Stimulated activated CD8-positive, alpha-beta memory T cell treated with anti-CD3 and anti-CD28 coated beads, Interleukin-4, amount 100 ng/mL, for 48 hours (primary cell): ENCODE measurements around the gene PGS1.

Experiments
- DNase-seq: peaks from one replicate; pipeline ENCODE4 v3.0.0-alpha.2; 2020

PGS1 gene

DNA sequence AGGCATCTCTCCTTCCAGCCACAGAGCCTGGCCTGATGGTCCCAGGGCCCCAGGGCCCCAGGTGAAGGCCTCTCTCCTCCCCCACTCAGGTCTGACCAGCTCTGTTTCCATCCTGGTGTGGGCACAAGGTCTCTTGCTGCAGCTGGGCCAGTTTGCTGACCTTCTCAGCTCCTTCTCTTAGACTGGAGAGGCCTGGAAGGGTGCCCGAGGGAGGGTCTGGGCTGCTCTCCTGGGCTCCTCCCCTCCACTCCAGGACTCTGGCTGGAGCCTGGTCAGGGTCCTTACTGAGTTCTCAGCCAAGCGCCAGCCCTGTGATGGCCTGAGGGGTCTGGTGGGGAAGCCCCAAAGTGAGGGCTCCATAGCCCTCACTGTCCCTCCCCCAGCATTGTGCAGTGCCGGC, 31.0 kb upstream of the PGS1 start:
- no peak for DNase-seq

GRCh38 chr17:78348055-78348770, 30.2 kb upstream of the PGS1 start:
- DNase-seq: no peak

- no peak for DNase-seq
Observed at GRCh38 chr17:78349891-78350642, 28.4 kb upstream of the PGS1 start.

GRCh38 chr17:78351449-78352006, 26.9 kb upstream of the PGS1 start:
- DNase-seq: no peak

- no peak for DNase-seq
Observed at GRCh38 chr17:78353834-78354233, 24.6 kb upstream of the PGS1 start.

GRCh38 chr17:78355045-78355641, 23.3 kb upstream of the PGS1 start:
- peak; percentile 50 for DNase-seq

DNA sequence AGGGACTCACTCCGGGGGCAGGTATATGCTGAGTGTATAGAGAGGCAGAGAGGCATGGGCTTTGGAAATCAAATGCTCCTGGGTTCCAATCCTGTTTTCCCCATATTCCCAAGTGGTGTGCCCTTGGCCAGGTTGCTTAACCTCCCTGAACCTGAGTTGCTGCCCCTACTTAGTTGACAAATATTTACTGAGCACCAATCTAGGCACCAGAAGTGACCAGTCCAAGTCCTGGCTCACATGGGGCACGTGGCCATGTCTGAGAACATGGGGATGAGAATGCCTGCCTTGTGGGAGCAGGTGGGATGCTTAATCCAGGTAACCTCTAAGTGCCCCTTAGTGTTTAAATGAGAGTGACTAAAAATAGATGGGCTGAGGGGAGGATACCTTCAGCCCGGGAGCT, 22.7 kb upstream of the PGS1 start:
- no peak for DNase-seq

DNA sequence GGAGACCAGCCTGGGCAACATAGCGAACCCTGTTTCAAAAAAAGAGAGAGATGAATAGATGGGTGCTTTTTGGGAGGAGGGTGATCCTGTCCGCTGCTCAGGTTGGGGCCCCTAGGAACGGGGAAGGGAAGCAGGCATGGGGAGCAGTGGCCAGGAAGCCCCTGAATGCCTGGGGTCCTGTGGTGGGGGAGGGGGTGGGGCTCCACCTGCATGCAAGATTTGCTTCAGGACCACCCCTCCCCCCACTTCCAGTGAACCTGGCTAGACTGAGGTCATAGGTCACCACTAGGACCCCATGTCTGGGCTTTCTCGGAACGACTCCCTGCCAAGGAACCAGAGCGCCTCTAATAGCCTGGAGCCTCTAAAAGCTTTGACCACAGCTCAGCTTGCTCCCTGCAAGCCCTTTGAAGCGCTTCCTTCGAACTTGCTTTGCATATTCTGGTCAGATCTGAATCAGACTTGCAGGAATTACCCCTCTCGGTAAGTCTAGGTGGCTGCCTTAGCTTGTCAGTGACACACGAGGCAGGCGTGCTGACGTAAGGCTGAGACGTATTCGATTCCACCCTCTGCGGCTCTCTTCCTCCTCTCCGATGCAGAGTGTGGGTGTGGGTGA, 22.2 kb upstream of the PGS1 start:
- DNase-seq: peak; percentile 91

DNA sequence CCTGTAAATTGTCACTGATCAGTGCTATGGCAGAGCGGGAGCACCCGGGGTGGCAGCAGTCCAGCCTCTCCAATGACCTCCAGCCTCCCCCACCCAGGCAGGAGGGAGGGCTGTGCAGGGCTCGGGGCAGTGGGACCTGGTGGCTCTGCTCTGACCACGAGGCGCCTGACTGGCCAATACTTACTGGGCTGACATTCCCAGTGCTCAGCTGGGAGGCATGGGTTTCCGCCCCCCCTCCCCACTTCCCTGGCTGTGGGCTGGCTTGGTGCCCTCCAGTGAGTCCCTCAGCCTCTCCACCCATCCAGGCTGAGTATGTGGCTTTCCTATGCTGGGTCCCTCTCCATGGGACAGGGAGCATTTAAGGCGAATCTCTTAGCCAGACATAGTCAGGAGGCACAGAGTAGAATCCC, 21.3 kb upstream of the PGS1 start:
- DNase-seq: peak; percentile 50

DNA sequence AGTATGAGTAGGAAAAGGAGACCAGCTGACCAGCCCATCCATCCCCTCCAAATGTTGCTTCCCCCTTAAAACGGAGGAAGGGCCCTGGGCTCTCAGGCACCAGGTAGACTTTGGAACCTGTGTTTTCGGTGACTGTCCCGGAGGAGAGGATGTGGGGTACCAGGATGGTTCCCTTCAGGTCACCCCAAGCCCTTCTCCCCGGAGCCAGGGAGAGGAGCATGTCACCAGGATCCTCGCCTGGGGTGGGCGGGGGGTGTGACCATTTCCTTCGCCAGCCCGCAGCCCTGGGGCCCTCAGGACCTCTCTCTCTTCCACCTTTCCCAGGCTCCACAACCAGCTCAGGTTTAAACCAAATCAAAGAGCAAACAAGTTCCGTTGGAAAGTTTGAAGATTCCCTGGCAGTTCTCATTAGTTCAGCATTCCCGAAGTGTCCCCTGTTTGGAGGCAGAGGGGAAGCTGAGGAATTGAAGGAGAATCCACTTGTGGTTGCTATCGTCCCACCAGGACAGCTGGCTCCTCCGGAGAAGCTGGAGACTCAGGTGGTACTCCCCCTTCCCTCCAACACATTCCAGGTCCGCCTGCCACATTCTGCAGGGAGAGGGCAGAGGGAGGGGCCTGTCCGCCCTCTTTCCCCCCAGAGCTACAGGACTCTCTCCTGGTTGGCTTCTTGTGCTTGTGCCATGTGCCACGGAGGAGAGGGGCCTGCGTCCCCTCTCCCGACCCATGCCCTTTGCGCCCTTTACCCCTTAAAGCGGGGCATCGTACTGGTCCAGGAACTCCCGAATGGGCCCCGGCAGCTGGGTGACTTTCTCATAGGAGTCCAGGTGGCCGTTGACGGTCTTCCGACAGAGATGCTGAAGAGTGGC, 20.5 kb upstream of the PGS1 start:
- no peak for DNase-seq

GRCh38 chr17:78358538-78359320, 19.7 kb upstream of the PGS1 start:
- peak; percentile 48 for DNase-seq

- no peak for DNase-seq
Observed at GRCh38 chr17:78359321-78359996, 19.0 kb upstream of the PGS1 start.

DNA sequence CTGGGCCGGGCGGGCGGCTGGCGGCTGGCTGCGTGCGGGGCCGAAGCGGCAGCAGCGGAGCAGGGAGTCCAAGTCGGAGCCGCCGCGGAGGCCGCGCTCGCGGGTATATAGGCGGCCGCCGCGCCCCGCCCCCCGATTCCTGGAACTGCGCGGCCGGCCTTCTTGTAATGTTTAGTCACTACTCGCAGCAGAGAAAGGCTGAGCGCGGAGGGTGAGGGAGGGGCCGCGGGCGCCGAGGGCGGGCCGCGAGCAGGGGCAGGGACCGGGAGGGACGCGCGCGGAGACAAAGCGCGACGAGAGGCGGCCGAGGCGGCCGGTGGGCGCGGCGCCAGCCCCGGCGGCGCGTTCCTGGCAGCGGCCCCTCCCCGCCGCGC, 18.5 kb upstream of the PGS1 start, which contains the start of gene SOCS3:
Gene SOCS3 (minus strand): TSS at position 81 of the 374 bp plus-strand sequence. CDS start 982 bp downstream, outside the sequence.
- peak; percentile 96 for DNase-seq

GRCh38 chr17:78360371-78361224, 17.9 kb upstream of the PGS1 start:
- DNase-seq: peak; percentile 100

GRCh38 chr17:78361225-78361701, 17.2 kb upstream of the PGS1 start:
- peak; percentile 44 for DNase-seq

DNA sequence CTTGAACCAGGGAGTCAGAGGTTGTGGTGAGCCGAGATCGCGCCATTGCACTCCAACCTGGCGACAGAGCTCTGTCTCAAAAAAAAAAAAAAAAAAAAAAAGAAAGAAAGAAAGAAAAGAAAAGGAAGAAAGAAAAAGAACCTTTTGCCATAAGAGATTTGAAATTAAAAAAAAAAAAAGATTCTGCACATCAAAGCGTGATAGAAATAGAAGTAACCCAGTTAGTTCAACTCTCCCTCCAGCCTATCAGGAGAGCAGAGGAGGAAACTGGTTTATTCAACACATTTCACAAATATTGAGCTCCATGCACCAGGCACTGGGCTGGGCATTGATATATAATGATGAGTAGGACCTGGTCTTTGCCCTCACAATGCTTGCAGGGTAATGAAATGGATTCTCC, 16.2 kb upstream of the PGS1 start:
- no peak for DNase-seq

DNA sequence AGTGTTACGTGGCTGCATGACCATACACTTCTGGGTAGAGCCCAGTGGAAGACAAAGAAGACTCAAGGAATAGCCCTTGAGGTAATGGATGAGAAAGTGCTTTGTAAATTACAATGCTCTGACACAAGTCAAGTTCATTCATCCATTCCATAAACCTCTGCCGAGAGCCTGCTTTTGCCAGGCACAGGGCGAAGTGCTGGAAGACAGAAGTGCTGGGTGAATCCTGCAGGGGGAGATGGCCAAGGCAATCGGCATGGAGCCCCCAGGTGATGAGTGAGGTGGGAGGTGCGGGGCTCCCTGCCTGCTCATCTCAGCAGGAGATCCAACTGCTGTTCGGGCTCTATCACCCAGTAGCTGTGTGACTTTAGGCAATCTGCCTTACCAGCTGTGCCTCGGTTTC, 15.8 kb upstream of the PGS1 start:
- no peak for DNase-seq

- DNase-seq: peak; percentile 73
Observed at GRCh38 chr17:78364436-78365281, 13.8 kb upstream of the PGS1 start.
